ENCODE data around the gene DHRS1. TPM values are rescaled to one million over a fixed set of nuclear protein-coding genes. Genes with fewer than 3 reads are reported as not detected.

DHRS1 gene
- total RNA-seq, 2 donors from 2014 or later, result 10.1 to 13.7 TPM

DNA sequence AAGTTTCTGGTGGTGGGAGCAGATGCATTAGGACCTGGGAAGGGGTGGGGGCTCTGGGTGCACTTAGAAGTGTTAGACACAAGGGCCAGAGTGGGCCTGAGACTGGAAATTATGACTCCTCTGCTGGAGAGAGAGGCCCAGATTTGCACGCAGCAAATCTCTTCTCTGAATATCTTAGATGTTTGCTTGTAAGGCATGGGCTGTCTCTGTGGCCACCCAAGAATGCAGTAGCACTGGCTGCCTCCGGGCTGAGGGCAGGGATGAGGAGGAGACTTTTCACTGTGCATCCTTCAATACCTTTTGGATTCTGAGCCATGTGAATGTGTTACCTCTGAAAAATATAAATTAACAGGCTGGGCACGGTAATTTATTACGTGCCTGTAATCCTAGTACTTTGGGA is 14.2 kb downstream of the DHRS1 start:
- DNase-seq (ENCODE audit: low spot score), result no peak
- H3K36me3 ChIP-seq, result peaks cover 12% of the 10 kb centered on the region
- TF ChIP-seq, protein P1, sequence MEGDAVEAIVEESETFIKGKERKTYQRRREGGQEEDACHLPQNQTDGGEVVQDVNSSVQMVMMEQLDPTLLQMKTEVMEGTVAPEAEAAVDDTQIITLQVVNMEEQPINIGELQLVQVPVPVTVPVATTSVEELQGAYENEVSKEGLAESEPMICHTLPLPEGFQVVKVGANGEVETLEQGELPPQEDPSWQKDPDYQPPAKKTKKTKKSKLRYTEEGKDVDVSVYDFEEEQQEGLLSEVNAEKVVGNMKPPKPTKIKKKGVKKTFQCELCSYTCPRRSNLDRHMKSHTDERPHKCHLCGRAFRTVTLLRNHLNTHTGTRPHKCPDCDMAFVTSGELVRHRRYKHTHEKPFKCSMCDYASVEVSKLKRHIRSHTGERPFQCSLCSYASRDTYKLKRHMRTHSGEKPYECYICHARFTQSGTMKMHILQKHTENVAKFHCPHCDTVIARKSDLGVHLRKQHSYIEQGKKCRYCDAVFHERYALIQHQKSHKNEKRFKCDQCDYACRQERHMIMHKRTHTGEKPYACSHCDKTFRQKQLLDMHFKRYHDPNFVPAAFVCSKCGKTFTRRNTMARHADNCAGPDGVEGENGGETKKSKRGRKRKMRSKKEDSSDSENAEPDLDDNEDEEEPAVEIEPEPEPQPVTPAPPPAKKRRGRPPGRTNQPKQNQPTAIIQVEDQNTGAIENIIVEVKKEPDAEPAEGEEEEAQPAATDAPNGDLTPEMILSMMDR (IDR thresholded peaks at IDR 0.05), result no peak
- H3K4me1 ChIP-seq, result peaks cover 0 to 7% of the 10 kb centered on the region in 2 donors
- H3K4me3 ChIP-seq, result no peak overlapping the region
- no peak overlapping the region for H3K27ac ChIP-seq
- H3K9me3 ChIP-seq, result no peaks in the 10 kb centered on the region
- no peaks in the 10 kb centered on the region for H3K27me3 ChIP-seq

DNA sequence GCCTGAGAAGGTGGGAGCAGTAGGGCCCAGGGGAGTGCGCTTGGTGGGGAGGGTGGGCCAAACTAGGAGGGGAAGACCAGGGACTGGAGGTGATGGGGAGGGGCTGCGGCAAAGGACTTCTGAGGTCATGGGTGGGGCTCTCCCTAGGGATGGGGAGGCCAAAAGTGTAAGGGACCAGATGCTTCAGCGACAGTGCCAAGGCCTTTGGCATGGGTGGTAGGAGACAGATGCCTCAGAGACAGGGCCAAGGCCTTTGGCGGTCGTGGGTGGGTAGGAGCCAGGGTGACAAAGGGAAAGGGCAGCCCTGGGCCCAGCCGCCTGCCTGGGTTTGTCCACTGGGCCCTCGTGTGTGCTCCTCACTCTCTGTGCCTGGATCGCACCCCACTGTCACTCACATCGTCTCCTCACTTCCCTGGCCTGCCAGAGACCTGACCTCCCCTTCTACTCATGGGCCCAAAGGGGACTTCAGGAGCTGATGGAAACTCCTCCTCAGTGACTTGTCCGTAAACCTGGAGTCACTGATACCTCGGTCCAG is 15.0 kb downstream of the DHRS1 start:
- no peaks in the 10 kb centered on the region for H3K27me3 ChIP-seq
- H3K4me3 ChIP-seq, result no peak overlapping the region
- DNase-seq (ENCODE audit: low spot score), result no peak
- TF ChIP-seq, protein P1 (IDR thresholded peaks at IDR 0.05), result no peak
- no peak overlapping the region for H3K27ac ChIP-seq
- H3K9me3 ChIP-seq, result no peaks in the 10 kb centered on the region
- peaks cover 0 to 15% of the 10 kb centered on the region in 2 donors for H3K4me1 ChIP-seq
- peaks cover 5% of the 10 kb centered on the region for H3K36me3 ChIP-seq

DNA sequence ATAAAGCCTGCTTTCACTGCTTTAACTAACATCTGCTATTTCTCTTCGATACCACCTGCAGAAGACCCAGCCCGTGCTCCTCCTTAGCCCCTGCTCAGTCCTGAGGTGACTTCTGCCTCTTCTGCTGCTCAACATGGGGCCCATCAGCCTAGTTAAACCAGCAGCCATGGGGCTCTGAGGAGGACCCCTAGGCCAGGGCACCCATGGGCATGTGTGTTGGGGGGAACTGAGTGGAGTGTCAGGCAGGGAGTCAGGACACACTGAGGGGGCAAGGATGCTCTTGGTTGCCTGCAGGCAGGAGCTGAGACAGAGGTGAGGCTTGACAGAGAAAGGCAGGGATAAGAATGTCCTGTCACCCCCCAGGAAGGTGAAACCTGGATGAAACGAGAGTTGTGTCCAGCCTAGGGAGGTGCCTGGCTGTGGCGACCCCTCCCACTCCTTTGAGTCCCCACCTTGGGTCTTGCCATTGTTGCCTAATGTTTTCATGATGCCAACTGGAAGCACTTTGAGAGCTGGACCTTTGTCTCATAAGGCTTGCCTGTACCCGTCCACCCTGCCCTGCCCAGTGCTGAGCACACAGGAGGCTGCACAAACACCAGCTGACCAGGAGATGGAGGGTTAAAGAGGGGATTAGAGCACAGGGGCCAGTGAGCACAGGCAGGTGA is 15.7 kb downstream of the DHRS1 start:
- Histone ChIP-seq H3K4me1 (peaks cover 0 to 21% of the 10 kb centered on the region in 2 donors), H3K4me3 (no peak overlapping the region), H3K27me3 (no peaks in the 10 kb centered on the region), H3K27ac (no peak overlapping the region), H3K9me3 (no peaks in the 10 kb centered on the region), H3K36me3 (no peaks in the 10 kb centered on the region)
- DNase-seq (ENCODE audit: low spot score), result no peak
- TF ChIP-seq, protein P1 (IDR thresholded peaks at IDR 0.05), result no peak

DNA sequence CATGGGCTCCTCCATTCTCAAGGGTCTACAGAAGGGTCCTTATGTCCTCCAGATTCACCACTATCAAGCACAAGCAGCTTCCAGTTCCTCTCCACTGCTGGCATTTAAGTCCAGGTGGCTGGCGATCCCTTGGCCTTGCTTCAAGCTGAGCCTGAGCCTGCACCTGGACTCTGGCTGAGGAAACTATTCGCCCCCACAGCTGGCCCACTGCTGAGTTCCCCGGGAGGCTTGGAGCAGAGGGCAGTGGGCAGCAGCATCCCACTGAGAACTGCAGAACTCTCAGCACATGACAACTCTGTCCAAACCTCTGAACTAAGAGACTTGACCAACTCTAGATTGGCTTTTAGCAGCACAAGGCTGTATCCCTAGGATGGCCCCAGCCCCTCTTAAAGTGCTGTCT is 16.8 kb downstream of the DHRS1 start:
- H3K4me1 ChIP-seq, result peaks cover 0 to 27% of the 10 kb centered on the region in 2 donors
- no peak overlapping the region for H3K4me3 ChIP-seq
- H3K27me3 ChIP-seq, result no peaks in the 10 kb centered on the region
- no peaks in the 10 kb centered on the region for H3K36me3 ChIP-seq
- no peaks in the 10 kb centered on the region for H3K9me3 ChIP-seq
- H3K27ac ChIP-seq, result no peak overlapping the region
- TF ChIP-seq, protein P1 (IDR thresholded peaks at IDR 0.05), result no peak
- no peak for DNase-seq (ENCODE audit: low spot score)

DNA sequence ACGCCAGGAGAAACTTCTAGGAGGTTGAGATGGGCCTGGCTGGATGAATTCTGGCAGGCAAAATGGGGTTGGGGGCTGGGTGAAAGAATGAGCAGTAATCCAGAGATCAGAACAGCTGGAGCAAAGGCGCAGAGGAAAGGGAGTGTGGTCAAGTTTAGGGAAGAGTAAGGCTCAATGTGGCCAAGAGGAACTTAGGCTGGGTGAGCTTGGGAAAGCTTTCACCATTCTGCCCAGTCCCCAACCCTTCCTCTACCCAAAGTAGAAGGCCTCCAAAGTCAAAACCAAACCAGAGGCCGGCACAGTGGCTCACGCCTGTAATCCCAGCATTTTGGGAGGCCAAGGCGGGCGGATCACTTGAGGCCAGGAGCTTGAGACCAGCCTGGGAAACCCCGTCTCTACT is 17.9 kb downstream of the DHRS1 start:
- Histone ChIP-seq H3K9me3 (no peaks in the 10 kb centered on the region), H3K36me3 (no peaks in the 10 kb centered on the region), H3K27ac (no peak overlapping the region), H3K4me3 (no peak overlapping the region), H3K4me1 (peaks cover 0 to 27% of the 10 kb centered on the region in 2 donors), H3K27me3 (no peaks in the 10 kb centered on the region)
- DNase-seq (ENCODE audit: low spot score), result no peak
- TF ChIP-seq, protein P1 (IDR thresholded peaks at IDR 0.05), result no peak
